Measurements from ENCODE around the gene JAM3. TPM values are rescaled to one million over a fixed set of nuclear protein-coding genes. Genes with fewer than 3 reads are reported as not detected.

JAM3 gene
- total and polyA plus RNA-seq, 2 of the 8 experiments (the other 6 are each of a cell fraction or from before 2014, with no cell fraction given) = 19.6 to 42.8 TPM

GRCh38 chr11:134144744-134145143 lies 75.9 kb downstream of the JAM3 start:
- Histone ChIP-seq H3K18ac (ENCODE audit: extremely low read depth, low read length) (no peak overlapping the region), H3K4me3 (ENCODE audit: extremely low read depth in 1 of 4, insufficient read depth in 2 of 4, low read depth in 3 of 4, low read length in 4 of 4) (no peak overlapping the region), H4K8ac (ENCODE audit: extremely low read depth, insufficient read depth, low read length) (no peak overlapping the region), H3K23me2 (ENCODE audit: low read depth, low read length) (no peaks in the 10 kb centered on the region), H3K79me2 (ENCODE audit: control insufficient read depth in 1 of 2, insufficient read depth in 2 of 2, low read length in 2 of 2) (no peaks in the 10 kb centered on the region), H3K79me1 (ENCODE audit: low read depth, low read length) (no peaks in the 10 kb centered on the region; the same call in 1 of the 2 replicates), H3K9me3 (ENCODE audit: insufficient read depth in 2 of 2, low read depth in 1 of 2, low read length in 1 of 2) (peaks cover 36 to 39% of the 10 kb centered on the region in 2 experiments), H2BK5ac (ENCODE audit: low read depth, low read length) (no peak overlapping the region), H3K27ac (ENCODE audit: low read depth, low read length) (no peak overlapping the region), H2BK20ac (ENCODE audit: low read length) (no peak overlapping the region), H3K4me2 (ENCODE audit: insufficient read depth in 1 of 2, low read depth in 2 of 2, low read length in 2 of 2) (no peak overlapping the region), H4K5ac (ENCODE audit: insufficient read length, low read depth, low read length) (no peak overlapping the region), H3K9ac (replicated peaks in 1 of 4; ENCODE audit: extremely low read depth in 1 of 4, low read depth in 3 of 4, low read length in 3 of 4) (no peak overlapping the region), H3K4me1 (replicated peaks in 1 of 4; ENCODE audit: control insufficient read depth in 3 of 4, insufficient read depth in 4 of 4, low read length in 3 of 4) (no peaks in the 10 kb centered on the region), H3K14ac (ENCODE audit: insufficient read length) (no peak overlapping the region), H4K91ac (replicated peaks; ENCODE audit: insufficient read length, low read length) (no peak overlapping the region), H2BK12ac (ENCODE audit: low read depth, low read length) (no peak overlapping the region), H4K20me1 (replicated peaks in 1 of 2; ENCODE audit: control insufficient read depth in 1 of 2, insufficient read depth in 2 of 2, low read length in 2 of 2) (peaks cover 0 to 4% of the 10 kb centered on the region in 2 experiments), H3K4ac (replicated peaks; ENCODE audit: insufficient read length, low read depth, low read length) (no peak overlapping the region), H3K23ac (ENCODE audit: insufficient read length) (no peak overlapping the region), H2BK15ac (ENCODE audit: low read length) (no peak overlapping the region), H3K56ac (replicated peaks; ENCODE audit: insufficient read length, low read depth, low read length) (no peak overlapping the region), H3K36me3 (ENCODE audit: control insufficient read depth in 2 of 4, insufficient read depth in 4 of 4, low read length in 3 of 4) (peaks cover 7 to 74% (median 27%) of the 10 kb centered on the region in 4 experiments; a peak in 6 of 8 replicates), H2AFZ (ENCODE audit: low read length) (no peak overlapping the region), H2AK5ac (ENCODE audit: low read depth, low read length) (no peak overlapping the region), H3K27me3 (replicated peaks in 1 of 4; ENCODE audit: control insufficient read depth in 3 of 4, extremely low read depth in 1 of 4, insufficient read depth in 3 of 4, low read length in 3 of 4) (no peaks in the 10 kb centered on the region), H2BK120ac (replicated peaks; ENCODE audit: low read depth, low read length) (no peak overlapping the region)
- WGBS, 2 experiments (ENCODE audit: extremely low coverage in 1 of 2, insufficient coverage in 1 of 2, insufficient read length in 1 of 2, insufficient replicate concordance in 2 of 2, low coverage in 1 of 2, low lambda C conversion rate in 2 of 2, missing lambda C conversion rate in 1 of 2) = 90% methylated on average over 5 of the region's 5 CpGs; no CpG with 5 or more reads in 1 of the 2 experiments
- no peak for DNase-seq (ENCODE audit: low read depth in 1 of 2, low spot score in 2 of 2)
- POLR2A ChIA-PET (ENCODE audit: partially characterized antibody) = no interaction called here
- FAIRE-seq = no peak
- CTCF ChIA-PET (ENCODE audit: partially characterized antibody) = interaction anchor here (0.8 to 1.3 kb wide), 3 partner anchors 8 to 217 kb away, joined by 3 to 4 read pairs (median 3); no protein-coding TSS in a partner anchor
- TF ChIP-seq SRF (IDR thresholded peaks at IDR 0.05; ENCODE audit: low read depth, low read length) (no peak), SP1 (IDR thresholded peaks at IDR 0.05; ENCODE audit: low read depth, low read length) (no peak), ATF2 (IDR thresholded peaks at IDR 0.05; ENCODE audit: low read length) (no peak)

All from H1 (cell line).